Upper lobe of left lung (tissue), 6 donors: ENCODE data around the gene ACTL10. TPM values are rescaled to one million over a fixed set of nuclear protein-coding genes. Genes with fewer than 3 reads are reported as not detected.

ENCODE experiments used
- ATAC-seq, 2 donors: fragments of 200-7000 bp; cut with Tn5 transposase; one replicate each; pipeline ENCODE4 v1.9.1; 2022; ENCODE audit warnings: mild to moderate bottlenecking in 2 of 2, moderate library complexity in 2 of 2; ENCODE audit not compliant: low FRiP score in 2 of 2
- DNase-seq, 2 donors: peaks; one replicate each; pipeline ENCODE4 v3.0.0-alpha.2; 2019 to 2020
- H3K27ac ChIP-seq, 4 donors: fragments of 200-600 bp; sonication (generic); one replicate each; pipeline ENCODE4 v1.5.1; 2016 to 2019
- H3K27me3 ChIP-seq, 4 donors: fragments of 200-600 bp; sonication (generic); one replicate each; pipeline ENCODE4 v1.5.1; 2017 to 2019
- H3K36me3 ChIP-seq, 4 donors: fragments of 200-600 bp; sonication (generic); one replicate each; pipeline ENCODE4 v1.5.1; 2016 to 2019
- H3K4me1 ChIP-seq, 4 donors: fragments of 200-600 bp; sonication (generic); one replicate each; pipeline ENCODE4 v1.5.1; 2018 to 2019
- H3K4me3 ChIP-seq, 4 donors: fragments of 200-600 bp; sonication (generic); one replicate each; pipeline ENCODE4 v1.5.1; 2017 to 2019; ENCODE audit warnings: mild to moderate bottlenecking in 2 of 4, moderate library complexity in 1 of 4
- H3K9me3 ChIP-seq, 4 donors: fragments of 200-600 bp; sonication (generic); one replicate each; pipeline ENCODE4 v1.5.1; 2018 to 2019
- CTCF ChIP-seq, 6 experiments: fragments of 450-650 bp in 4 of 6; fragments of 200-600 bp in 2 of 6; sonication (generic) in 2 of 6; IDR thresholded peaks; one replicate each; pipeline ENCODE4 v1.5.1; 2016 to 2019; ENCODE audit warnings: antibody characterized with exemption in 6 of 6
- EP300 ChIP-seq, 4 donors: sonication (generic); formaldehyde crosslinking; IDR thresholded peaks; one replicate each; pipeline ENCODE4 v1.5.1; 2017; ENCODE audit warnings: antibody characterized with exemption in 4 of 4, control low read depth in 2 of 4
- POLR2A ChIP-seq, 4 donors: fragments of 450-650 bp; IDR thresholded peaks; one replicate each; pipeline ENCODE4 v1.5.1; 2016 to 2017; ENCODE audit warnings: antibody characterized with exemption in 4 of 4, mild to moderate bottlenecking in 2 of 4
- POLR2AphosphoS5 ChIP-seq, 2 donors: sonication (generic); formaldehyde crosslinking; IDR thresholded peaks; one replicate each; pipeline ENCODE4 v1.5.1; 2017; ENCODE audit warnings: antibody characterized with exemption in 2 of 2
- WGBS, 2 donors: methylation state at CpG; one replicate each; pipeline ENCODE4 v1.1.5; 2017 to 2018; 5-methylcytosine and 5-hydroxymethylcytosine counted together
- total RNA-seq, 6 donors: library from RNA; depleted of rRNA in 4 of 6; stranded (reverse); fragments of >200 nt in 4 of 6; gene quantifications; one replicate each; pipeline versions ENCODE4 v1.1.0 to v1.2.1, GENCODE V29; 2016 to 2021
- donor health status: DM: no; HTN: no; CAD: no; lungs with moderate emphysema.
- donor health status: DM: no; HTN: yes; CAD: no; lungs with severe emphysema.

Gene ACTL10
- total RNA-seq, 6 donors from 2014 or later: 1.7 to 3.8 (median 2.1) TPM; not detected in 1

GRCh38 chr20:33656010-33656782 lies 10.5 kb upstream of the ACTL10 start:
- no peak for DNase-seq
- H3K4me1 ChIP-seq: peaks cover 6 to 23% (median 20%) of the 10 kb centered on the region in 4 donors
- ATAC-seq: no peak
- no peaks in the 10 kb centered on the region for H3K27me3 ChIP-seq
- no peak overlapping the region for H3K27ac ChIP-seq
- H3K36me3 ChIP-seq: peaks cover 5 to 36% (median 24%) of the 10 kb centered on the region in 4 donors
- TF ChIP-seq POLR2A (IDR thresholded peaks at IDR 0.05): no peak
- TF ChIP-seq POLR2AphosphoS5 (IDR thresholded peaks at IDR 0.05): no peak
- no peak for TF ChIP-seq CTCF (IDR thresholded peaks at IDR 0.05)
- TF ChIP-seq EP300 (IDR thresholded peaks at IDR 0.05): no peak
- 93 to 94% methylated on average over 6 to 10 of the region's 10 CpGs for WGBS, 2 donors
- no peak overlapping the region for H3K4me3 ChIP-seq
- no peaks in the 10 kb centered on the region for H3K9me3 ChIP-seq

- no peaks in the 10 kb centered on the region for H3K9me3 ChIP-seq
- H3K4me1 ChIP-seq: peaks cover 6 to 20% (median 18%) of the 10 kb centered on the region in 4 donors
- DNase-seq: no peak
- ATAC-seq: no peak
- no peak overlapping the region for H3K4me3 ChIP-seq
- H3K27me3 ChIP-seq: no peaks in the 10 kb centered on the region
- H3K36me3 ChIP-seq: peaks cover 5 to 36% (median 24%) of the 10 kb centered on the region in 4 donors
- H3K27ac ChIP-seq: no peak overlapping the region
- TF ChIP-seq CTCF (IDR thresholded peaks at IDR 0.05): no peak
- 94% methylated on average over 7 to 16 of the region's 17 CpGs for WGBS, 2 donors
Measured at GRCh38 chr20:33656783-33657703, 9.7 kb upstream of the ACTL10 start.

- H3K27ac ChIP-seq: no peak overlapping the region
- H3K4me1 ChIP-seq: peaks cover 7 to 21% (median 21%) of the 10 kb centered on the region in 4 donors
- 93 to 96% methylated on average over 4 to 10 of the region's 12 CpGs for WGBS, 2 donors
- no peaks in the 10 kb centered on the region for H3K9me3 ChIP-seq
- ATAC-seq (no peak), DNase-seq (no peak)
- no peak overlapping the region for H3K4me3 ChIP-seq
- no peak for TF ChIP-seq CTCF (IDR thresholded peaks at IDR 0.05)
- TF ChIP-seq EP300 (IDR thresholded peaks at IDR 0.05): no peak
- no peak for TF ChIP-seq POLR2AphosphoS5 (IDR thresholded peaks at IDR 0.05)
- no peak for TF ChIP-seq POLR2A (IDR thresholded peaks at IDR 0.05)
- H3K36me3 ChIP-seq: peaks cover 5 to 36% (median 24%) of the 10 kb centered on the region in 4 donors
- no peaks in the 10 kb centered on the region for H3K27me3 ChIP-seq
Measured at GRCh38 chr20:33657704-33658095, 9.0 kb upstream of the ACTL10 start.

- no peak for TF ChIP-seq POLR2AphosphoS5 (IDR thresholded peaks at IDR 0.05)
- no peak for TF ChIP-seq CTCF (IDR thresholded peaks at IDR 0.05)
- TF ChIP-seq EP300 (IDR thresholded peaks at IDR 0.05): no peak
- no peak for TF ChIP-seq POLR2A (IDR thresholded peaks at IDR 0.05)
- no peak overlapping the region for H3K27ac ChIP-seq
- WGBS, 2 donors: 97 to 100% methylated on average over 1 to 8 of the region's 8 CpGs
Measured at GRCh38 chr20:33658510-33658909, 8.2 kb upstream of the ACTL10 start.

More at GRCh38 chr20:33658510-33658909, 8.2 kb upstream of the ACTL10 start:
- no peaks in the 10 kb centered on the region for H3K27me3 ChIP-seq
- H3K9me3 ChIP-seq: no peaks in the 10 kb centered on the region
- peaks cover 5 to 36% (median 24%) of the 10 kb centered on the region in 4 donors for H3K36me3 ChIP-seq
- DNase-seq (no peak), ATAC-seq (no peak)
- H3K4me1 ChIP-seq: peaks cover 6 to 23% (median 22%) of the 10 kb centered on the region in 4 donors
- no peak overlapping the region for H3K4me3 ChIP-seq
